Measurements from ENCODE around the gene PDF. TPM values are rescaled to one million over a fixed set of nuclear protein-coding genes. Genes with fewer than 3 reads are reported as not detected.
A peak's percentile ranks its signal among the peaks of the same experiment; 100 is the strongest.

The PDF gene
- total and polyA plus RNA-seq, 2 of the 13 experiments (the other 11 are each of a cell fraction or from before 2014, with no cell fraction given): 12.4 to 48.8 TPM

GRCh38 chr16:69350536-69351133 lies 20.2 kb upstream of the PDF start (continued):
- TF ChIP-seq ZNF609 (CRISPR knock-in tag; IDR thresholded peaks at IDR 0.05; ENCODE audit: borderline replicate concordance) (peak; percentile 62; the same call in 1 of the 2 replicates), GZF1 (CRISPR knock-in tag; IDR thresholded peaks at IDR 0.05) (no peak), PAXIP1 (CRISPR knock-in tag; conservative IDR thresholded peaks at IDR 0.05) (peak; percentile 35; the same call in 1 of the 2 replicates), TCF7L2 (IDR thresholded peaks at IDR 0.05; ENCODE audit: low read depth, low read length) (peak; percentile 53; the same call in 1 of the 2 replicates), RARA (CRISPR knock-in tag; IDR thresholded peaks at IDR 0.05) (peak; percentile 67), CENPX (CRISPR knock-in tag; IDR thresholded peaks at IDR 0.05) (no peak), BHLHE40 (IDR thresholded peaks at IDR 0.05; ENCODE audit: low read length) (no peak), GATAD1 (CRISPR knock-in tag; IDR thresholded peaks at IDR 0.05) (no peak), IKZF1 (IDR thresholded peaks at IDR 0.05) (no peak), ZNF629 (CRISPR knock-in tag; conservative IDR thresholded peaks at IDR 0.05) (0 out of 2 replicates have a peak, but pooled peaks have one; percentile 10), KDM4B (CRISPR knock-in tag; IDR thresholded peaks at IDR 0.05) (no peak), FOXA3 (CRISPR knock-in tag; IDR thresholded peaks at IDR 0.05) (0 out of 2 replicates have a peak, but pooled peaks have one; percentile 39), FOXP4 (CRISPR knock-in tag; IDR thresholded peaks at IDR 0.05) (peak; percentile 37), FOXJ3 (CRISPR knock-in tag; IDR thresholded peaks at IDR 0.05; ENCODE audit: borderline replicate concordance) (peak; percentile 46; the same call in 1 of the 2 replicates), MED1 (CRISPR knock-in tag; IDR thresholded peaks at IDR 0.05) (0 out of 2 replicates have a peak, but pooled peaks have one; percentile 26), SRF (IDR thresholded peaks at IDR 0.05; ENCODE audit: low read depth, low read length) (no peak), ZNF512B (CRISPR knock-in tag; IDR thresholded peaks at IDR 0.05; ENCODE audit: borderline replicate concordance) (no peak)
